NK-92 (cell line): ENCODE measurements around the gene ARHGAP22.

Experiments
- DNase-seq: peaks from one replicate; lab custom pipeline; 2025; ENCODE audit not compliant: unreplicated experiment; lab: John Stamatoyannopoulos, UW

ARHGAP22 gene

GRCh38 chr10:48485711-48486110 lies 119.2 kb downstream of the ARHGAP22 start:
- no peak for DNase-seq

- no peak for DNase-seq
Observed at GRCh38 chr10:48484911-48485310, 120.0 kb downstream of the ARHGAP22 start.

GRCh38 chr10:48482207-48482606 lies 122.7 kb downstream of the ARHGAP22 start:
- no peak for DNase-seq

DNA sequence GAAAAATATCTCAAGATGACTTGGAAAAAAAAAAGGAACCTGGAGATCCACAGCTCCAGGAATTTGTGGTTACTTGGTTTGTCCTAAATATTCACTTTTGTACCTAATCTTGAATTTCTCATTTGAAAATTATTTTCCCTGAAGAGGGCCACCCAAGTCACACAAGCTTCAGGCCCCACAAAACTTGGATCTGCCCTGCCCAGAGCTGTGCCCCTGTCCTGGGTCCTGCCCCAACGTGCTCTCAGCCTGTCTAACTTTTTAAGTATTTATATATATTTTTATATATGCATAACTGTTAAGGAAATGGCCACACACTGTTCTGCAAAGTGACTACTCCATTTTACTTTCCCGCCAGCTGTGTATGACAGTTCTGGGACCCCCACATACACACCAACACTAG lies 123.5 kb downstream of the ARHGAP22 start:
- DNase-seq: no peak

- DNase-seq: no peak
Observed at GRCh38 chr10:48480397-48481374, 124.2 kb downstream of the ARHGAP22 start.

GRCh38 chr10:48478980-48479811 lies 125.7 kb downstream of the ARHGAP22 start:
- no peak for DNase-seq

- no peak for DNase-seq
Observed at GRCh38 chr10:48478469-48478868, 126.4 kb downstream of the ARHGAP22 start.

GRCh38 chr10:48477616-48478015 lies 127.3 kb downstream of the ARHGAP22 start:
- no peak for DNase-seq

DNA sequence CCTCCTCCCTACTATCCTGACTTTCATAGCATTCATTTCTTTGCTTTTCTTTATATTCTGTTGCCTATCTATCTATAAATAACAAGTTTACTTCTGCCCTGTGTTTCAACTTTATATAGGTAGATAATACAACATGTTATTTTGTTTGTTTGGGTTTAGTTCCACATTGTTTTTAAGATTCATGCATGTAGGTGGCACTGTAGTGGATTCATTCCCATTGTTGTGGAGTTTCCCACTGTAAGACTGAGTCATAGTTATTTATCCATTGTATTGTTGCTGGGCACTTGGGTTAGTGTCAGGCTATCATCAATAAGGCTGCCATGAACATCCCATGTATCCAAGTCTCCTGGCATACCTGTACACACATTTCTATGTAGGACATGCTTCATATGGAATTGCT lies 127.7 kb downstream of the ARHGAP22 start:
- no peak for DNase-seq

DNA sequence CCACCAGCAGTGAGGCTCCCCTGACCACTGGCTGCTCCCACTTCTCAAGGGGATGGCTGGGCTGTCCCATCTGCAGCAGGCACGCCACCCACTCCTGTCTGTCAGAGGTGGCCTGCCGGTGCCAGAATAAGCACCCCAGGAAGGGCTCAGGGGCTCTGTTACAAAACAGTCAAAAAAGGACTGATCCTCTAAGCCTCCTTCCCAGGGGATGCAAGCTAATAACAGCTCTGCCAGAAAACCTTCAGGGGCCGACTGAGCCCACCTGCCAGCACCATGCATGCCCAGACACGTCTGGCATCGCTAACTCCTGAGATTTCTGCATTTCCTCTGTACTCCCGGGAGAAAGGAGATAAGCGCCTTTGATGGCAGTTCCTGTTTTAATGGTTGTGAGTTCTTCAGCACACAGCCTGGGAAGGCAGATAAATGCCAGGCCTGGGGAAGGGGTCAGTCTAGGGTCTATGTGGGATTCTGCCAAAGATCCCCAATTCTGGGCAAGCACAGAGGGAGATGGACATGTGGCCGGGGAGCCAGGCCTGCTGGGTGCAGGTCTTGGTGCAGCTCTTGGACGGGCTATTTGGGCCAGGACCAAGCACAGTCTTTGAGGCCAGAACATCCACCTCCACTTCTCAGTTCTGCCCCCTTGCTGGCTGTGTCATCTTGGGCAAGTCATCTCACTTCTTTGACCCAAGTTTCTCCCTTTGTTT lies 128.4 kb downstream of the ARHGAP22 start:
- DNase-seq: no peak

GRCh38 chr10:48475943-48476278 lies 129.0 kb downstream of the ARHGAP22 start:
- DNase-seq: no peak

- no peak for DNase-seq
Observed at GRCh38 chr10:48474765-48475365, 130.0 kb downstream of the ARHGAP22 start.

DNA sequence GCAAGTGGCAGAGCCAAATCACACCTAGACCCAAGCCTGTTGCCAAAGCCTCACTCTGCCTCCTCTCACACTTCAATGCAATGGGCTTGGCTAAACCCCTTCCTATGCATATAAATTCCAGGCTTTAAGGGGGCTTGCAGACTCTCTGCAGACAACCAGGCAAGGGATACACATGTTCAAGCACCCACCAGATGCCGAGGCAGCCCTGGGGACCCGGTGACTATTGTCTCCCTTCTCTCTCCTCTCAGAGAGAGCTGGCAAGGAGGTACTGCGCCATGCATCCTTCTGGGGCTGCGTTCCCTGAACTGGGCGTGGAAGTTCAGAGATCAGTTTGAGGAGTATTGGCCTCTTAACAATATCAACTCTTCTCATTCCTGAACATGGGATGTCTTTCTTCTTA lies 131.2 kb downstream of the ARHGAP22 start:
- DNase-seq: no peak

DNA sequence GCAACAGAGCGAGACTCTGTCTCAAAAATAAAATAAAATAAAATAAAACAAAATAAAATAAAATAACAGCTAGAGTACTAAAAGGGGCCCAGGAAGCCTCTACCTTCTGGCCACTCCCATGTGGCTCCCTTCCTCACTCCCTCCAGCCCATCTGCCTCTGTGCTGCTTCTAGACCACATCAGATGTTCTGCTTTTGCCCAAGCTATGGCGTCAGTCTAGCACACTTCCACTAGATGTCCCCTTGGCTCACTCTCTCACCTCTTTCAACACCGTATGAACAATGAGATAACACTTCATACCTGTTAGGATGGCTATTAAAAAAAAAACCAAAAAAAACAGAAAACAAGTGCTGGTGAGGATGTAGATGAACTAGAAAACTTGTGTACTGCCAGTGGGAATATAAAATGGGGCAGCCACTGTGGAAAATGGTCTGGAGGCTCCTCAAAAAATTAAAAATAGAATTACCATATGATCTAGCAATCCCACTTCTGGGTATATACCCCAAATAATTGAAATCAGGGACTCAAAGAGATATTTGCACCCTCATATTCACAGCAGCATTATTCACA lies 132.3 kb downstream of the ARHGAP22 start:
- DNase-seq: no peak

DNA sequence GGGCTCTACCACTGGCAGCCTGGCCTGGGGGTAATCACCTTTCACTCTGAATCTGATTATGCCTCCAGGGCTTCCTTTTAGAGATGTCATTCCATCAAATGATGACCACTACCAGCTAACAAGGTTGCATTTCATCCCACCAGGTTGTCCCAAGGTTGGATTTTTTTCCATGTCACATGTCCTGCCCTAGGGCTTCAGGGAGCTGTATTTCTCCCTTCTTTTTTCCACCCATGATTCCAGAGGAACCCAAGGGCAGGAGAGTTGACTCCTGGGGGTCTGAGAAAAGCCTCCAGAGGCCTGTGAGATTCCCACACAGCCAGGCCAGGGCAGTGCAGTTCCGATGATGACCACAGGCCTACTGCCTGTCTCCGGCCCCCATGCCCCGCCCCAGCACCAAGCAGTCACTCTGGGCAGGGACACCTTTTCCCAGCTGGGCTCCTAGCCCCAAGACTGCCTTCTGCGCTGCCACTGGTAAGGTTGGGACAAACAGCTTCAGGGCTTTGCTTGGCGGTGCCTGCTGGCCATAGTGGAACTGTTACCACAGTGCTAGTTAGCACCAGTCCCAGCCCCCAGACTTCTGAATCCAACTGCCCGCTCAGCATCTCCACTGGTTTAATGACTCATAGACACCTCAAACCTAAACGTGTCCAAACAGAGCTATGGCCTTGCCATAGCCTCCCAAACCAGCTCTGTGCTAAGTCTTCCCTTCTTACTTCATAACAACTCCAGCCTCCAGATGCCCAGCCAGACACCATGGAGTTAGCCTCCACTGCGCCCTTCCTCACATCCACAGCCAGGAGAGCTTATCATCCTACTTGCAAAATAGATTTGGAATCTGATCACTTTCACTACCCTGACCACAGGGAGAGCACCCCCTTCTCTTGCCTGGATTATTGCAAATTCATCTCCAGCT lies 133.7 kb downstream of the ARHGAP22 start:
- no peak for DNase-seq

GRCh38 chr10:48470115-48470892 lies 134.6 kb downstream of the ARHGAP22 start:
- DNase-seq: no peak

GRCh38 chr10:48469516-48470020 lies 135.3 kb downstream of the ARHGAP22 start:
- no peak for DNase-seq

DNA sequence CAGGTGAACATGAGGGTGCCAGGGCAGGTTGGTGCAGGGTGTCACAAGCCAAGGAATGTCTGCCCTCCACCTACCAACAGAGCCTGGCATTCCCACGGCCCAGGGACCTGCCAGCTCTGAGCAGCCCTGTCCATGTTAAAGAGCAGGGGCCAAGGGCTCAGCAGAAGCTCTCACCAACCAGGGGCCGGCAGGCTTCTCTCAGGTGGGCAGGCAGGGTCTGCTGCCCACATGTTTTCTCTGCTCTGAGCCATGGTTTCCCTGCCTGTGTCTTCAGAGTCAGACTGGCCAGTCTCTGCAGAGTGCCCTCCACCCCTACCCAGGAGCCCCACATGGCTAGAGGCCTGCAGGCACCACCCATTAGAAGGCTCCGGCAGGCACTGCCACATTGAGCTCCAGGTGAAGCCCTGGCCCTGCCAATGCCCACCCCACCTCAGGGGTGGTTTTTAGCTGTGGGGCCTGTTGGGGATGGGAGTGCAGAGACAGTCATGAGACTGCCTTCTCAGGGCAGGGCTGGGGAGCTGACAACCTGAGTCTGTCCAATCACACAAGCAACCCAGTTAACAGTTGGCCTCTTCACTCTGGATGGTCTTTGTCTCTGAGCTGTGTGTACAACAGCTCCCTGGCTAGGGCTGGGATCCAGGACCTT lies 135.9 kb downstream of the ARHGAP22 start:
- DNase-seq: no peak
